H1 (cell line): Measurements from ENCODE around the gene ACSF2. TPM values are rescaled to one million over a fixed set of nuclear protein-coding genes. Genes with fewer than 3 reads are reported as not detected.

ENCODE experiments used
- CTCF ChIA-PET: fragments of 300-600 bp; sonication (Branson Sonifier 250); formaldehyde crosslinking; loops from one replicate; lab custom pipeline; 2021; ENCODE audit not compliant: partially characterized antibody; lab: Charles Lee
- POLR2A ChIA-PET: fragments of 300-600 bp; sonication (Branson Sonifier 250); formaldehyde crosslinking; loops from one replicate; lab custom pipeline; 2021; ENCODE audit warnings: inconsistent platforms; ENCODE audit not compliant: partially characterized antibody; lab: Charles Lee
- DNase-seq, 2 experiments: peaks; one replicate each; pipeline versions ENCODE4 v3.0.0 to v3.0.0-alpha.2; 2010 to 2022; ENCODE audit warnings: low spot score in 2 of 2, low read depth in 1 of 2, mixed read lengths in 1 of 2
- FAIRE-seq: peaks from 2 replicates; lab custom pipeline; 2011; peaks lifted over from hg19 to GRCh38; lab: Jason Lieb, UNC
- H2AFZ ChIP-seq: 2 replicates; pipeline ENCODE4 v1.8.1; 2012; ENCODE audit warnings: low read length, inconsistent platforms
- H2AK5ac ChIP-seq: 2 replicates; pipeline ENCODE4 v1.6.1; 2013; ENCODE audit warnings: low read depth, low read length
- H2BK120ac ChIP-seq: replicated peaks from 2 replicates; pipeline ENCODE3; 2013; ENCODE audit warnings: low read depth, low read length, inconsistent platforms
- H2BK12ac ChIP-seq: 2 replicates; pipeline ENCODE4 v1.6.1; 2013; ENCODE audit warnings: low read depth, low read length
- H2BK15ac ChIP-seq: 2 replicates; pipeline ENCODE4 v1.6.1; 2013; ENCODE audit warnings: low read length
- H2BK20ac ChIP-seq: 2 replicates; pipeline ENCODE4 v1.6.1; 2013; ENCODE audit warnings: low read length
- H2BK5ac ChIP-seq: 2 replicates; pipeline ENCODE4 v1.6.1; 2013; ENCODE audit warnings: low read depth, low read length
- H3K14ac ChIP-seq: 2 replicates; pipeline ENCODE4 v1.6.1; 2013; ENCODE audit warnings: inconsistent platforms; ENCODE audit not compliant: insufficient read length
- H3K18ac ChIP-seq: 2 replicates; pipeline ENCODE4 v1.6.1; 2013; ENCODE audit warnings: low read length; ENCODE audit errors: extremely low read depth
- H3K23ac ChIP-seq: 2 replicates; pipeline ENCODE4 v1.6.1; 2013; ENCODE audit warnings: inconsistent platforms; ENCODE audit not compliant: insufficient read length
- H3K23me2 ChIP-seq: 2 replicates; pipeline ENCODE4 v1.6.1; 2013; ENCODE audit warnings: low read depth, low read length
- H3K27ac ChIP-seq: 2 replicates; pipeline ENCODE4 v1.6.1; 2011; ENCODE audit warnings: low read depth, low read length, inconsistent platforms
- H3K27me3 ChIP-seq, 4 experiments: replicated peaks in 1 of 4; 1 replicate in 1 of 4; 2 replicates in 3 of 4; pipeline versions ENCODE4 v1.6.1 to v1.8.1; 2011 to 2013; ENCODE audit warnings: low read length in 3 of 4, mild to moderate bottlenecking in 3 of 4, inconsistent platforms in 2 of 4, mixed read lengths in 2 of 4, moderate library complexity in 1 of 4; ENCODE audit not compliant: control insufficient read depth in 3 of 4, insufficient read depth in 3 of 4; ENCODE audit errors: extremely low read depth in 1 of 4
- H3K36me3 ChIP-seq, 4 experiments: 2 replicates each; pipeline versions ENCODE4 v1.6.1 to v1.8.1; 2011 to 2013; ENCODE audit warnings: mild to moderate bottlenecking in 4 of 4, low read length in 3 of 4, moderate library complexity in 2 of 4, control low read depth in 1 of 4, inconsistent platforms in 1 of 4; ENCODE audit not compliant: insufficient read depth in 4 of 4, control insufficient read depth in 2 of 4
- H3K4ac ChIP-seq: replicated peaks from 2 replicates; pipeline ENCODE3; 2013; ENCODE audit warnings: low read length, low read depth, mixed read lengths, inconsistent platforms; ENCODE audit not compliant: insufficient read length
- H3K4me1 ChIP-seq, 4 experiments: replicated peaks in 1 of 4; 1 replicate in 1 of 4; 2 replicates in 3 of 4; pipeline versions ENCODE4 v1.6.1 to v1.8.1; 2011 to 2013; ENCODE audit warnings: low read length in 3 of 4, inconsistent platforms in 2 of 4, mixed read lengths in 1 of 4; ENCODE audit not compliant: insufficient read depth in 4 of 4, control insufficient read depth in 3 of 4
- H3K4me2 ChIP-seq, 2 experiments: 2 replicates each; pipeline versions ENCODE4 v1.6.1 to v1.8.1; 2011 to 2013; ENCODE audit warnings: low read depth in 2 of 2, low read length in 2 of 2, control low read depth in 1 of 2, inconsistent platforms in 1 of 2, mild to moderate bottlenecking in 1 of 2; ENCODE audit not compliant: insufficient read depth in 1 of 2
- H3K4me3 ChIP-seq, 4 experiments: fragments of 200-600, 300-600 bp in 1 of 4; sonication (generic), shearing (Covaris generic), sonication (Bioruptor Twin) in 1 of 4; 2 replicates each; pipeline versions ENCODE4 v1.5.1 to v1.8.1; 2011 to 2016; ENCODE audit warnings: low read length in 4 of 4, low read depth in 3 of 4, control low read depth in 2 of 4, inconsistent platforms in 2 of 4, mild to moderate bottlenecking in 2 of 4, mixed read lengths in 1 of 4, moderate library complexity in 1 of 4; ENCODE audit not compliant: insufficient read depth in 2 of 4; ENCODE audit errors: extremely low read depth in 1 of 4
- H3K56ac ChIP-seq: replicated peaks from 2 replicates; pipeline ENCODE3; 2013; ENCODE audit warnings: low read depth, mild to moderate bottlenecking, mixed read lengths, low read length, inconsistent platforms; ENCODE audit not compliant: insufficient read length
- H3K79me1 ChIP-seq: 2 replicates; pipeline ENCODE4 v1.6.1; 2013; ENCODE audit warnings: low read depth, low read length, control low read depth
- H3K79me2 ChIP-seq, 2 experiments: 2 replicates each; pipeline versions ENCODE4 v1.6.1 to v1.8.1; 2012 to 2013; ENCODE audit warnings: low read length in 2 of 2, mild to moderate bottlenecking in 2 of 2, inconsistent platforms in 1 of 2; ENCODE audit not compliant: insufficient read depth in 2 of 2, control insufficient read depth in 1 of 2
- H3K9ac ChIP-seq, 4 experiments: replicated peaks in 1 of 4; 1 replicate in 1 of 4; 2 replicates in 3 of 4; pipeline versions ENCODE4 v1.6.1 to v1.8.1; 2011 to 2013; ENCODE audit warnings: low read depth in 3 of 4, low read length in 3 of 4, control low read depth in 2 of 4, mild to moderate bottlenecking in 2 of 4, moderate library complexity in 2 of 4, inconsistent platforms in 1 of 4; ENCODE audit errors: extremely low read depth in 1 of 4
- H3K9me3 ChIP-seq, 2 experiments: 2 replicates each; pipeline versions ENCODE4 v1.6.1 to v1.8.1; 2012 to 2013; ENCODE audit warnings: mild to moderate bottlenecking in 2 of 2, moderate library complexity in 2 of 2, control low read depth in 1 of 2, inconsistent platforms in 1 of 2, low read depth in 1 of 2, low read length in 1 of 2, mixed read lengths in 1 of 2; ENCODE audit not compliant: insufficient read depth in 2 of 2
- H4K20me1 ChIP-seq, 2 experiments: replicated peaks in 1 of 2; 2 replicates each; pipeline versions ENCODE3 to v1.8.1; 2011 to 2013; ENCODE audit warnings: inconsistent platforms in 2 of 2, low read length in 2 of 2, mild to moderate bottlenecking in 1 of 2; ENCODE audit not compliant: insufficient read depth in 2 of 2, control insufficient read depth in 1 of 2
- H4K5ac ChIP-seq: 2 replicates; pipeline ENCODE4 v1.6.1; 2013; ENCODE audit warnings: low read length, low read depth, mixed read lengths, inconsistent platforms; ENCODE audit not compliant: insufficient read length
- H4K8ac ChIP-seq: 2 replicates; pipeline ENCODE4 v1.8.0; 2013; ENCODE audit warnings: mild to moderate bottlenecking, moderate library complexity, low read length, inconsistent platforms; ENCODE audit not compliant: insufficient read depth; ENCODE audit errors: extremely low read depth
- H4K91ac ChIP-seq: replicated peaks from 2 replicates; pipeline ENCODE3; 2013; ENCODE audit warnings: low read length, mixed read lengths, inconsistent platforms; ENCODE audit not compliant: insufficient read length
- CEBPB ChIP-seq: IDR thresholded peaks from 2 replicates; pipeline ENCODE4 v1.6.1; 2012; ENCODE audit warnings: low read depth, low read length
- GABPA ChIP-seq: IDR thresholded peaks from 2 replicates; pipeline ENCODE4 v1.6.1; 2011; ENCODE audit warnings: mild to moderate bottlenecking, low read length, moderate library complexity, borderline replicate concordance; ENCODE audit not compliant: insufficient read depth
- HDAC6 ChIP-seq: IDR thresholded peaks from one replicate; pipeline ENCODE4 v1.7.1; 2012; ENCODE audit warnings: low read depth, mild to moderate bottlenecking, inconsistent platforms, low read length, moderate library complexity
- SAP30 ChIP-seq: fragments of 300-600 bp; sonication (generic); IDR thresholded peaks from 2 replicates; pipeline ENCODE4 v1.7.1; 2012; ENCODE audit warnings: low read length, moderate library complexity, mild to moderate bottlenecking, inconsistent platforms; ENCODE audit not compliant: insufficient read depth, insufficient replicate concordance
- SP1 ChIP-seq: IDR thresholded peaks from 2 replicates; pipeline ENCODE4 v1.6.1; 2011; ENCODE audit warnings: low read depth, low read length
- TCF12 ChIP-seq: IDR thresholded peaks from 2 replicates; pipeline ENCODE4 v1.6.1; 2011; ENCODE audit warnings: low read depth, mild to moderate bottlenecking, low read length
- YY1 ChIP-seq: IDR thresholded peaks from 2 replicates; pipeline ENCODE4 v1.6.1; 2011; ENCODE audit warnings: low read depth, mild to moderate bottlenecking, low read length
- ZNF274 ChIP-seq: IDR thresholded peaks from 2 replicates; pipeline ENCODE4 v1.7.0; 2012; ENCODE audit warnings: low read length, borderline replicate concordance; ENCODE audit errors: extremely low read depth
- WGBS, 2 experiments: shearing (Covaris generic) in 1 of 2; methylation state at CpG; one replicate each; pipeline versions ENCODE4 v1.1.6 to v1.1.7; 2013 to 2015; ENCODE audit warnings: low lambda C conversion rate in 2 of 2, mixed read lengths in 2 of 2, inconsistent platforms in 1 of 2, low coverage in 1 of 2, missing lambda C conversion rate in 1 of 2; ENCODE audit not compliant: insufficient replicate concordance in 2 of 2, insufficient coverage in 1 of 2, insufficient read length in 1 of 2; ENCODE audit errors: extremely low coverage in 1 of 2, missing lambda C conversion rate in 1 of 2; 5-methylcytosine and 5-hydroxymethylcytosine counted together
- polyA plus RNA-seq, 7 experiments: library from polyadenylated mRNA; depleted of rRNA in 3 of 7; stranded (reverse) in 5 of 7; unstranded in 2 of 7; fragments of >200 nt in 5 of 7; fragments of 200-250 nt in 2 of 7; gene quantifications; 1 replicate in 5 of 7; 2 replicates in 1 of 7; 4 replicates in 1 of 7; pipeline versions ENCODE4 v1.2.1 to v1.2.3, GENCODE V29; 2011 to 2013; ENCODE audit warnings: missing spikeins in 2 of 7, mixed read lengths in 2 of 7
- total RNA-seq: library from RNA; stranded (reverse); fragmentation: NEBNext Ultra II Directional; extraction: Animal tissue kit (Norgen Biotek cat#: 25700); gene quantifications from 2 replicates; pipeline ENCODE4 v1.2.1, GENCODE V29; 2021

Gene ACSF2
- total and polyA plus RNA-seq, 2 of the 8 experiments (the other 6 are each of a cell fraction or from before 2014, with no cell fraction given): 14.5 to 16.3 TPM

DNA sequence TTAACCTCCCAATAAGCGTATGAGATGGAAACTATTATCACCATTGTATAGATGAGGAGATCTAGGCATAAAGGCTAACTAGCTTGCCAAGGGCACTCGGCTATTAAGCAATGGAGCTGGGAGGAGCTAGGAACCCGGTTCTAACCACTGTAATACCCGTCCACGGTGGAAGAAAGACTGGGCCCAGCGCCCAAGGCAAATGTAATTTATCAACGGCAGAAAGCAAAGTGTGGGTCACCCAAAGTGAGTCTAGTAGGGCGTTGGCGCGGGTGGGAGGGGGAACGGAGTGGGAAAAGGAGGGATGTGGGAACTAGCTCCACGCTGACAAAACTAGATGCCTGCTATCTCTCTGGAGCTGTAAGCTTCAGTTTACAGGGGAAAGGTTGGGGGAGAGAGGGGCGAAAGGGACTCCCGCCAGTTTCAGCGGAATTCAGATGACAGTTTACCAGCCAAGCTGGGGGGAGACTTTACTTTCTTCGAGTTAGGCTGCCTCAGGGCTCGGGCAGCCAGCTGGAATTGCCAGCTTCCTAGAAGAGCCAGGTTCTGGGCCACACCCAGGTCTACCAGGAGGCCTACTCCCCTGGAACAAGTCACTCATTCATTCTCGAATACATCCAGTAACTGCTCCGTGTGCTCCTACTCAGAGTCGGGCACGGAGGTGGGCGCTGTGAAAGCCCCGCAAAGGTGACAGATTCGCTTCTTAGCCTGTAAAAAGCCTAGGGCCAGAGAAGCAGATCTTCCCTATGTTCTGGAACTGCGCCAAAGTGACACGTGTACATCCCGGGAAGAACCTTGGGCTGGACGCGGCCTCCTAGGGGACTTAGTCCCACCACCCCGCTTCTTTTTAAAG is 29.5 kb upstream of the ACSF2 start:
- no peak overlapping the region for H2AFZ ChIP-seq

More for the DNA sequence above, 29.5 kb upstream of the ACSF2 start:
- H3K79me1 ChIP-seq: peaks cover 5% of the 10 kb centered on the region
- H2AK5ac ChIP-seq: no peak overlapping the region
- peaks cover 30 to 35% (median 34%) of the 10 kb centered on the region in 4 experiments for H3K36me3 ChIP-seq
- H3K23ac ChIP-seq: no peak overlapping the region
- H3K23me2 ChIP-seq: peaks cover 7% of the 10 kb centered on the region; the same call in 1 of the 2 replicates
- ChIA-PET CTCF (interaction anchor here (0.6 to 5.5 kb wide), 47 partner anchors 8 to 300 kb away, joined by 3 to 87 read pairs (median 5); partner anchors contain the start of genes ACSF2, CHAD, EME1 and MRPL27), POLR2A (interaction anchor here (1.1 to 27.4 kb wide), 12 partner anchors 8 to 226 kb away, joined by 3 to 313 read pairs (median 6); partner anchors contain the start of genes ACSF2, EME1, MRPL27 and XYLT2)
- no peak for FAIRE-seq
- 16% methylated on average over 30 of the region's 30 CpGs; no CpG with 5 or more reads in 1 of the 2 experiments for WGBS, 2 experiments
- H3K4ac ChIP-seq: no peak overlapping the region
- H3K27ac ChIP-seq: no peak overlapping the region
- no peak for DNase-seq
- H2BK20ac ChIP-seq: no peak overlapping the region
- H2BK15ac ChIP-seq: no peak overlapping the region
- no peaks in the 10 kb centered on the region; a peak in 3 of 7 replicates for H3K4me1 ChIP-seq
- peak overlapping the region; percentile 94 to 97 for H3K4me2 ChIP-seq
- no peak overlapping the region for H4K5ac ChIP-seq
- H2BK12ac ChIP-seq: no peak overlapping the region
- no peaks in the 10 kb centered on the region for H3K27me3 ChIP-seq
- peaks cover 0 to 18% of the 10 kb centered on the region in 2 experiments; a peak in 3 of 4 replicates for H3K79me2 ChIP-seq
- H3K18ac ChIP-seq: no peak overlapping the region
- H3K4me3 ChIP-seq: peak overlapping the region; percentile 64 to 92 (median 80)
- H3K14ac ChIP-seq: no peak overlapping the region
- H4K91ac ChIP-seq: no peak overlapping the region
- H2BK5ac ChIP-seq: 0 out of 2 replicates have a peak overlapping the region, but pooled peaks have one; percentile 35
- H4K8ac ChIP-seq: no peak overlapping the region; the same call in none of the 2 replicates
- H3K9ac ChIP-seq: peak overlapping the region in 3 of 4 experiments; percentile 67 to 88 (median 72); a peak in 6 of 7 replicates
- no peak overlapping the region for H3K56ac ChIP-seq
- TF ChIP-seq SP1 (no peak), TCF12 (no peak), CEBPB (peak; percentile 53), GABPA (no peak), YY1 (no peak), HDAC6 (no peak), ZNF274 (no peak), SAP30 (peak; percentile 65)
- H3K9me3 ChIP-seq: peaks cover 0 to 3% of the 10 kb centered on the region in 2 experiments; a peak in 1 of 4 replicates
- H4K20me1 ChIP-seq: peaks cover 0 to 14% of the 10 kb centered on the region in 2 experiments
- H2BK120ac ChIP-seq: no peak overlapping the region
